Omental fat pad (tissue), 4 donors: ENCODE results near the gene PLPP6. TPM values are rescaled to one million over a fixed set of nuclear protein-coding genes. Genes with fewer than 3 reads are reported as not detected.

Source experiments
- ATAC-seq: fragments of 150-250 bp; one replicate; pipeline ENCODE4 v1.9.1; 2016; ENCODE audit warnings: mild to moderate bottlenecking, moderate library complexity; ENCODE audit not compliant: low FRiP score
- DNase-seq: peaks from one replicate; pipeline ENCODE4 v3.0.0-alpha.2; 2019; ENCODE audit warnings: low spot score
- total RNA-seq, 4 donors: library from RNA; depleted of rRNA; stranded (reverse); fragments of >200 nt; gene quantifications; one replicate each; pipeline ENCODE4 v1.1.0, GENCODE V29; 2016
- TF ChIP-seq, protein P1 (sequence below), 3 donors: fragments of 450-650 bp; IDR thresholded peaks; one replicate each; pipeline ENCODE4 v1.5.1; 2016 to 2017; ENCODE audit warnings: antibody characterized with exemption in 3 of 3, mild to moderate bottlenecking in 3 of 3, moderate library complexity in 2 of 3

Gene PLPP6
- total RNA-seq, result 1 to 10 TPM; 3.4 to 6.0 (median 5.3) TPM

GRCh38 chr9:4662108-4662988 lies at the start of gene PLPP6:
Gene PLPP6 (plus strand): TSS chr9:4662294. CDS start chr9:4662376, 82 bp downstream.
- ATAC-seq (peak; percentile 93), DNase-seq (peak; percentile 61)
- TF ChIP-seq, protein P1, sequence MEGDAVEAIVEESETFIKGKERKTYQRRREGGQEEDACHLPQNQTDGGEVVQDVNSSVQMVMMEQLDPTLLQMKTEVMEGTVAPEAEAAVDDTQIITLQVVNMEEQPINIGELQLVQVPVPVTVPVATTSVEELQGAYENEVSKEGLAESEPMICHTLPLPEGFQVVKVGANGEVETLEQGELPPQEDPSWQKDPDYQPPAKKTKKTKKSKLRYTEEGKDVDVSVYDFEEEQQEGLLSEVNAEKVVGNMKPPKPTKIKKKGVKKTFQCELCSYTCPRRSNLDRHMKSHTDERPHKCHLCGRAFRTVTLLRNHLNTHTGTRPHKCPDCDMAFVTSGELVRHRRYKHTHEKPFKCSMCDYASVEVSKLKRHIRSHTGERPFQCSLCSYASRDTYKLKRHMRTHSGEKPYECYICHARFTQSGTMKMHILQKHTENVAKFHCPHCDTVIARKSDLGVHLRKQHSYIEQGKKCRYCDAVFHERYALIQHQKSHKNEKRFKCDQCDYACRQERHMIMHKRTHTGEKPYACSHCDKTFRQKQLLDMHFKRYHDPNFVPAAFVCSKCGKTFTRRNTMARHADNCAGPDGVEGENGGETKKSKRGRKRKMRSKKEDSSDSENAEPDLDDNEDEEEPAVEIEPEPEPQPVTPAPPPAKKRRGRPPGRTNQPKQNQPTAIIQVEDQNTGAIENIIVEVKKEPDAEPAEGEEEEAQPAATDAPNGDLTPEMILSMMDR (IDR thresholded peaks at IDR 0.05), result no peak

DNA sequence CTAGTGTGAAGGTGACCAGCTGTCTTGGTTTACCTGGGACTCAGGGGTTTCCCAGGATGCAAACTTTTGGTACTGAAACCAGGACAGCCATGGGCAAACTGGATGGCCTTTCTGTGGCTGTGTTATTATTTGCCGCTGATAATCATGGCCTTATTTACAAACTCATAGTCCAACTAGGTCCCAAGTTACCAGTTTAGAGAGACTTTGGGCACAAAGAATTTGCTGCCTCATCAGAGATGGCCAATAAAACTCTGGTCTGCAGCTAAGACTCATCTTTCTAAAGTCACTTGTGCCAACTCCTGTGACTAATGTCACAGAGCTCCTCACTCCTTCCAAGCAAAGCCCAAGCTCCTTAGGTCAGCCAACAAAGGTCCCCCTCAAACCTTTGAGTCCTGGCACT lies 47.5 kb upstream of the PLPP6 start:
- DNase-seq, result no peak
- ATAC-seq, result no peak
- TF ChIP-seq, protein P1 (IDR thresholded peaks at IDR 0.05), result no peak

DNA sequence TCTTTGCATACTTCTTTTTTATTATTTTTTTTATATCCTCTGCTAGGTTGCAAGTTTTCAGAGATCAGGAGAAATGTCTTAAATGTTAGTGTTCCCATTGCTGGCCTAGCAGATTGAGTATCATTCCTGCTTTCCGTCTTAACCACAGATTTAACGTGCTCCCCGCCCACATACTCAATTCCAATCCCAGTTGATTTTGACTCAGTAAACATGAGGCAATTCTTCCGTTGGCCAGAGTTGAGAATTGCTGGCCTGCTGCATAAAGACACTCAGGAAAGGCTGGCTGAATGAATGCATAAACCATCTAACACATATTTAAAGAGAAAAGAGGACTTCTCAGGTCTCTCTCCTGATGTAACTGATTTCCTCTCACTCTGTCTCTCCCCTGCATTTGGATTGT lies 46.8 kb upstream of the PLPP6 start:
- TF ChIP-seq, protein P1 (IDR thresholded peaks at IDR 0.05), result no peak
- ATAC-seq (no peak), DNase-seq (no peak)

DNA sequence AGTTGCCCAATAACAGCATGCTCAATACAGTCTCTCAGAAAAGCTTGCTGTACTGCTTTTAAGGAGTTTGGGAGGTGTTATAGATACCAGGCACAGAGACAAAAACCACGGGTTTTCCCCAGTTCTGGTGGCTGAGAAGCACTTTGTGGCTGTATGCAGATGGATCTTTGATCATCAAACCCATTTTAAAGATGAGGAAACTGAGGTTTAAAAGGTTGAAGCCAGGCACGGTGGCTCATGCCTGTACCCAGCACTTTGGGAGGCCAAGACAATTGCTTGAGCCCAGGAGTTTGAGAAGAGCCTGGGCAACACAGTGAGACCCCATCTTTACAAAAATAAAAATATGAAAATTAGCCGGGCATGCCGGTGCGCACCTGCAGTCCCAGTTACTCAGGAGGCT lies 46.3 kb upstream of the PLPP6 start:
- TF ChIP-seq, protein P1 (IDR thresholded peaks at IDR 0.05), result no peak
- DNase-seq (no peak), ATAC-seq (no peak)

DNA sequence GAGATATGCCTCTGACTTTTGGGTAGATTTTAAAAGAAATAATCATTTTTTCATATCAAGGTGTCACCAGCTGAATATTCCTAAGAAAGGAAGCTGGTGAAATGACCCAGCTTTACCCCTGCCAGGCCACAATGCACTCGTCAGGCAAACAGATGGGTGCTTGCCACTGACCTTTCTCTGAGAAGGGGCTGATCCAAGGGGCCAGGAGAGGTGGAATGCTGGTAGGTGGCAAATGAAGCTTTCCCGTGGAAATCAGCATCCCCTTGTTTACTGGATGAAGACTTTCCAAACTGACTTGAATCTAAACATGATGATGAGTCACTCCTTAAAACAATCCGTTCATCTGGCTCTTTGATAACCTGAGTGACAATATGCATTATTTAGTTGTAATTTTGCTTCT lies 44.3 kb upstream of the PLPP6 start:
- no peak for ATAC-seq
- no peak for DNase-seq
- TF ChIP-seq, protein P1 (IDR thresholded peaks at IDR 0.05), result no peak

GRCh38 chr9:4618700-4619099 lies 43.4 kb upstream of the PLPP6 start:
- TF ChIP-seq, protein P1 (IDR thresholded peaks at IDR 0.05), result no peak
- DNase-seq, result no peak
- no peak for ATAC-seq
